ENCODE results near the gene DIO2.

DNA sequence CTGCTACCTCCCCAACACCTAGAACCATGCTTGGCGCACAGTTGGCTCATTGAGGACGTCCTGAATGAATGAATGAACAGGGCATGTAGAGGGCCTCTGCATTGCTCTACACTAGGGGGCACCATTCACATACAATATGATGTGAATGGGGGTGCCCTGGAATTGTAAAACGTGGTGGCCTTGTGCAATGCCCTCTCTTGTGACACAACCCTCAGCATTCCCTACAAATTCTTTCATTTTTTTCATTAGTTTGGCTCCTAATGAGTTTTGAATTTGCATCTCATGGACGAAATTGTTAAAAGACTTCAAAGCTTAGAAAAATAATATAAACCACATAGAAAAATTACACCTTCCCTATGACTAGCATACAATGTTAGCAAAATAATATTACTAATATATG lies 2.3 kb upstream of the DIO2 start:
- peak; percentile 67 to 88 (median 69) for TF ChIP-seq CTCF (optimal IDR thresholded peaks at IDR 0.05 in 1 of 3, IDR thresholded peaks at IDR 0.05 in 1 of 3, conservative IDR thresholded peaks at IDR 0.05 in 1 of 3; ENCODE audit: extremely low read depth in 1 of 3, insufficient read depth in 2 of 3, low read length in 3 of 3)
- TF ChIP-seq EZH2 (IDR thresholded peaks at IDR 0.05; ENCODE audit: low read length): no peak

Data from keratinocyte (primary cell).